CD4-positive, alpha-beta T cell treated with Interleukin-4 for 1 hour (primary cell): ENCODE results near the gene RNASET2.
"Not testable (repeated sequence)": the region's sequence is repeated elsewhere in the genome, so short reads cannot be mapped to it uniquely, and the experiment has no call there.

Experiments
- DNase-seq, 2 donors: peaks; one replicate each; pipeline ENCODE4 v3.0.0-alpha.2; 2020 to 2022

Gene RNASET2

DNA sequence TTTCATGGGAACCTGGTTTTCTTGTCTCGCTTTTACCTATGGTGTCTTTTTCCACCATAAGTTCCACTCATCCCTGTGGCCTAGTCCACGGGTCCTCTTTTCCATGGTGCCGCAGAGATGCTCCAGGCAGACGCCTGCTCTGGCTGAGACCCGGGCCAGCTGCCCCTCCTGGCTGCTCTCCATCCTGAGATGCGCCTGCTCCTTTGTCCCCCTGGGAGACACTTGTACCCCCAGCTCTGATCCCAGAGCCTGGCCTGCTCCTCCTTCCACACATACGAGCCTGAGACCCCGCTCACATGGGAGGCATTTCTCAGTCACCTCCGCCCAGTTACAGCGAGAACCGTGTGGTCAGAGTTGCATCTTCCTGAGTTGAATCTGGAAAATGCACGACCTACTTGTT, 29.6 kb downstream of the RNASET2 start:
- DNase-seq = no peak

DNA sequence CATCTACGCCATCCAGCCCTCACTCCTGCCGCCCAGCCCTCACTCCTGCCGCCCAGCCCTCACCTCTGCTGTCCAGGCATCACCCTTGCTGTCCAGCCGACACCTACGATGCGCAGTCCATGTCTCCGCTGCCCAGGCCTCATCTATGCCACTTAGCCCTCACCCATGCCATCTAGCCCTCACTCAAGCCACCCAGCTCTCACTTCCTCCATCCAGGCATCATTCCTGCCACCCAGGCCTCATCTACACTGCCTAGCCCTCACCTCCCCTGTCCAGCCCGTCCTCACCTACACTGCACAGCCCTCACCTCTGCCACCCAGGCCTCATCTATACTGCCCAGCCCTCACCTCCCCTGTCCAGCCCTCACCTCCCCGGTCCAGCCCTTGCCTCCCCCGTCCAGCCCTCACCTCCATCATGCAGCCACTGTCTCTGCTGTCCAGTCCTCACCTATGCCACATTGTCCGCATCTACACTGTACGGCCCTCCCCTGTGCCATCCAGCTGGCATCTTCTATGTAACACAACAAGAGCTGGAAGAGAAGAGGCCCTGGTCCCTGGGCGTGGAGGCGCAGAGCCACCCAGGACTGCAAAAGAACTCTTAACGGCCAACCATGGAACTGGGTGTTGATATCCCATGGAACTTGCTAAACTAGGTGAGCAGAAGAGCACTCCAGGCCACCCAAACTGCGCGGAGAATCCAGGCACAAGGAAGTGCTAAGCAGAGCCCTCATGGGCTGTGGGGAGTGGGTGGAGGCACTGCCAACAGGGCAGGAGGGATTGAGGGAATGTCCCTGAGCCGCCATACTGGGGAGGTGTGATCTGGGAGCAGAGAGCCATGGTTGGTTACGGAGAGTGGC, 31.0 kb downstream of the RNASET2 start:
- no peak for DNase-seq

DNA sequence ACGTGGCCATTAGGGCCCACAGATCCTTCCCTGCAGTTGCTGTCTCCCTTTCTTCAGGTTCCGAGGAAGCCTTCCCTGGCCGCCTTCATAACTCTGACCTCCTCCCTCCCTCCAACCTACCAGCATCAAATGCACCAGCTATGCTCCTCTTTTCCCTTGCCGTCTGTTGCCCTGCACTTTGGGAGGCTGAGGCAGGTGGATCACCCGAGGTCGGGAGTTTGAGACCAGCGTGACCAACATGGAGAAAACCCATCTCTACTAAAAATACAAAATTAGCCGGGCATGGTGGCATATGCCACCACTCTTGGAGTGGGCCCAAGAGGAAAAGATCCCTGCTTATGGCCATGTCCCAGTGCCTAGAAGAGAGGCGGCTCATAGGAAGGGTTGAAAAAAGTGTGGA, 31.8 kb downstream of the RNASET2 start:
- no peak for DNase-seq

DNA sequence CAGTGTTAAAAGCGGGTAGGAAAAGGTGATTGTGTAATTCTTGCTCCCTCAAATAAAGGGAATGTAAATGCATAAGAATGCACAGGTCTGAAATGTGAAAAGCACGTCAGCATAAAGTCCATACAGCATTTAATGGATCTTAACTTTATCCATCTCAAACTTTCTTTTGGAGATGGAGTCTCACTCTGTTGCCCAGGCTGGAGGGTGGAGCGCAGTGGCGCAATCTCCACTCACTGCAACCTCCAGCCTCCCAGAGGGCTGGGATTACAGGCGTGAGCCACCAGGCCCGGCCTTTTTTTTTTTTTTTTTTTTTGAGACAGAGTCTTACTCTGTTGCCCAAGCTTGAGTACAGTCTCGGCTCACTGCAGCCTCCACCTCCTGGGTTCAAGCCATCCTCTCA, 33.4 kb downstream of the RNASET2 start:
- no peak for DNase-seq

DNA sequence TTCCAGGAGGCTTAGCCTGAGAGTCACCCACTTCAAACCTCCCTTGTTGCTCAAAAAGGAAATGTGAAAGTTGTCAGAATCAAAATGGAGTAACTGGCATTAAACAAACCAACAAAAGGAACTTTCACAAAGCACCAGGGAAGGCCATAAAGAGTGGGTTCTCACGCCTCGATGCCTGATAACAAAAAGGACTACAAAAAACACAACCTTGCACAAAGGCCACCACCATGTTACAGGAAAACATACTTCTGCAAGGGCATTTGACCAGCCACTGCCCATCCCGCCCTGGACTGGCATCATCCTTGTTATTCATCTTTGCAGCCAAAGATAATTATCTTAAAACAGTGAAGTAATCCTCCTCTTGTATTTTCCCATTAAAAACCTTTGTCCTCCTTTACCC, 34.8 kb downstream of the RNASET2 start:
- DNase-seq = no peak

DNA sequence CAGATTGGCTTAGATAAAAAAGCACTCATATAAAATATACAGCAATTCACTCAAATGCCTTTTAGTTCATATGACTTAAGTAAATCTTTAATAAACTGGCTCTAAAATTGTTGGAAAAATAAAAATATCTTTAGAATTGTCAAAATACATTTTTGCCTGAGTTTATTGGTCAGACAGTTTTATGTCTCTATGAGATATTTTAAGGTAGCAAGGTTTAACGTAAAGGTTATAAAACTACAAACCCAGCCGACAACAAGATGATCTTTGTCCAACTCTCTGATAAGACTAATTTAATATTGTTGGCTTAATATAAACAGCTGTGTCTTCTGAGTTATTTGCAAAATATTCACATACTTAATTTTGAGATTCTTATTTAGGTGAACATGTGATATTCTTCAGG, 39.5 kb downstream of the RNASET2 start:
- no peak for DNase-seq

DNA sequence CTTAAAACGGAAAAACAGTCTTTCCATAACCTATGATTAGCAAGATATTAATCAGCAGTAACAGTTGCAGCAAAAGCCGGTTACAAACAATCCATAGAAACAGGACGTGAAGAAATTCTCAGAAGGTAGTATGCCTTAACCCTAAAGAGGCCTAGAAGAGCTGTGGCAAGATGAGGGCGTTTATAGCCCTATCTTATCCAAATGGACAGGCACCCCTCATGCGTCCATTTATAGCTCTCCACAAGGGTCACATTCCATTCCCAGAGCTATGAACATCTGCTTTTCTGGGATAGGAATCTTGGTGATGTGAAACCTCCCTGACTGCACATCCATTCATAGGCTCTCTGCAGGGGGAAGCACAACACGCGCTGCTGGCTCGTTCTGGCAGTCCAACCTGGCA, 40.9 kb downstream of the RNASET2 start:
- DNase-seq = not testable (repeated sequence)

DNA sequence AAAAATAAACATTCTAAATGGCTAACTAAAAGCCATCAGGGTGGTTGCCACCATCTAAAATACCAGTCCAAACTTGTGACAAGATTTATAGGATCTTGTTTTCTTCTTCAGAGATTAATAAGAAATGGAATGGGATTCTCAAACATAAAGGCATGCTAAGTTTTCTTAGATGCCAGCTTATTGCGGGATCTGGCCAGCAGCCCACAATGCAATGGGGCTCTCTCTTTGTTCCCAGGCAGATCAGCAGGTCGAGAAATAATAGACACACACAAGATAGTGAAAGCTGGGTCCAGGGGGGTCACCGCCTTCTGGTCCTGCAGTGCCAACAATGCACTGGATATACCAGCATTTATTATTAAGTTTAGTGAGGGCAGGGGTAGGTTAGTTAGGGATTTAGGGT, 41.4 kb downstream of the RNASET2 start:
- not testable (repeated sequence) for DNase-seq

DNA sequence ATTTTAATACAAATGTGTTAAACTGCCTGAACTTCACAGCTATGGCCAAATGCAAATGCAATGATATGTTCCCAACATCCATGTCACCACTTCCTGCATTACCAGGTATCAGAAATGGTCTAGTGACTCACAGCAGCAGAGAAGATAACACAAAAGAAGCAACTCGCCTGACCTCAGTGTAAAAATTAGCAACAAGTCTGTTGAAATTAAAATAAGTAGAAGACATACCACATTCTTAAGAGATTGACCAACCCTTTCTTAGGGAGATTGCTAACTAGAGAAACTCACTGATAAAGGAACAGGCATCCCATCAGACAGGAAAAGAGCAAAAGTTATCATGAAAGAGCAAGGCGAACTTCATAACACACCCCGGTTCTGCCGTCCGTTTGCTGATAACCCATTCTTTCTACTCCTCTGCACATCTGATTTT, 45.1 kb downstream of the RNASET2 start:
- DNase-seq = no peak

DNA sequence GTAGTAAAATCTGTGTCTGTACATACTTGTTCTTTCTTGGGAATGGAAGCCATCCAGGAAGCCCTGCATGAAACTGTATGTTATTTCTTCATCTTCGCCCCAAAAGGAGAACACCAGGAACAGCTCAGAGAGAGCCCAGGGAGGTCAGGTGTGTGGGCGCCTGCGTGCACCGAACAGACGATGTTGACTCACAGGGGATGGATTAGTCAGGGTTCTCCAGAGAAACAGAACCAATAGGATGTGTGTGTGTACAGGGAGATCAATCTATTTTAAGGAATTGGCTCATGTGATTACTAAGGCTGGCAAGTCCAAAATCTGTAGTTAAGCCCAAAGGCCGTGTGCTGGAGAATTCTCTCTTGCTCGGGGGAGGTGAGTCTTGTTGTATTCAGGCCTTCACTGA, 45.7 kb downstream of the RNASET2 start:
- DNase-seq = no peak

DNA sequence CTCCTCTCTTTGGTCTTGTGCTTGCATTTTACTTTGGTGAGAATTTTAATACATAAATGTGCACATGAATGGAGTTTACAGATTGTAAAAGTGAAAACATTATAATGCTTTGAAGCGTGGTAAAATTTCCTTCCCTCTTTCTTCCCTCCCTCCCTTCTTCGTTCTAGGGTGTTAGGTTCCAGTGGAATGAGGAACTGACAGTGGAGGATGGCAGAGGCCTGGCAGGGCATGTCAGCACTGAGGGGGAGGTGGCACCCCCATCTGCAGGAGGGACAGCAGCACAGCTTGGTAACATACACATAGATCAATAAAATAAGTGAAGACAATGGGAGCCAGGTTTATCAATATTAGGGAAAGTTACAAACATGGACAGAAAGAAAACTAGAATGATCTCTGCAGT, 47.5 kb downstream of the RNASET2 start:
- DNase-seq = no peak

DNA sequence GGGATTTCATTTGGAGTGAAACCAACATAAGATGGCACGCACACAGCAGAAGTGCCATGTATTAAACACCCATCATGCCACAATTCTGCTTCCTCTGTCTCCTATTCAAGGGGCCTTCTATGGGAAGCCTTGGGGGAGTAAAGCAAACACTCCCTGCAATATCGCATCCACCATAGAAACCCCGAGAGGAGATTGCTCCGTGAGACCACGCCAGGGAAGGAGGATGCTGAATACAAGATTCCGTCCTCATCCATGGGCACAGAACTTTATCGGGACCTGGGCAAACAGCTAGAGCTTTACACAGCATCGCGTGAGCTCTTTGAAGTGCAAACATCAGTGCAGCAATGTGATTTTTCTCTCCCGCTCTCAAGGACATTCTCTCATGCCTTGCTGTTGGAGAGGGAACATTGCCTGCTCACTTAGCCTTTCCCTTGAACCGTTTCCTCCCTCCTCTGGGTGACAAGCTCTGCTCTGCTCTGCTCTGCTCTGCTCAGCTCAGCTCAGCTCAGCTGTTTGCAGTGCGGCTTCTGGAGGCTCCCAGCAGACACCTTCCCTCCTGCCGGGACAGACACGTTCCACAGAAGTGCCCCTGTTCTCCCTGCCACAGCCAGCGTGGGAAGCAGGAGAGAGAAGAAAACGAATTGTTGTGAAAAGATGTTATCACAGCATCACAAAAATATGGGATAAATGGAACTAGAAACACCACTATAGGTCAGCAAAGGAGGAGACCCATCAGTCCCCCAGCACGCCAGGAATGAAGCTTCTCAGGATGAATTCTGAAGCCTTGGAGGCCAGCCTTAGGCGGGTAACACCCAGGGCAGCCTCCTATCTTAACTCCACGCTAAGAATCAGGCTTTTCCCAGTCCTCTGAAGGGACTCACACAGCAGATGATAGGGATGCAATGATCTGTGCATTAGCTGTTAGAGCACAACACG, 48.2 kb downstream of the RNASET2 start:
- no peak for DNase-seq

DNA sequence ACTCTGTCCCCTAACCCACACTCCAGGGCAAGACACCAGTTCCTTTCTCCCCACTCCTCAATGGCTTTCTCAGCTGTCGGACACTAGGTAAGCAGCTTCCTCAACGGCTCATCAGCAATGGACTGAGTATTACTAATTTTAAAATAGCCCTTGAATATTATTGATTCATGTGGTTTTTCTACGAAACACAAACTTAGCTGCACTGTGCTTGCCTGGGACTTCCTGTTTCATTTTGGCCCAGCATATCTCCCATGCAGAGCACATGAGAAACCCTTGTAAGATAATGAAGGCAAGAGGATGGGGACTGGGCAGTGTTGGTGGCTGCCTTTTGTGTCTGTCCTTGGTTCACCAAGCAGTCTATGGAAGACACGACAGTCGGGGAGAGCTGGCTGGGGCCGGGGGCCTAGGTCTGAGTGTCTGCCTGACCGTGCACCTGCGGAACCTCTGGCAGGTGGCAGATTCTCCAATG, 48.9 kb downstream of the RNASET2 start:
- DNase-seq = peak in 1 of 2 donors; percentile 32

DNA sequence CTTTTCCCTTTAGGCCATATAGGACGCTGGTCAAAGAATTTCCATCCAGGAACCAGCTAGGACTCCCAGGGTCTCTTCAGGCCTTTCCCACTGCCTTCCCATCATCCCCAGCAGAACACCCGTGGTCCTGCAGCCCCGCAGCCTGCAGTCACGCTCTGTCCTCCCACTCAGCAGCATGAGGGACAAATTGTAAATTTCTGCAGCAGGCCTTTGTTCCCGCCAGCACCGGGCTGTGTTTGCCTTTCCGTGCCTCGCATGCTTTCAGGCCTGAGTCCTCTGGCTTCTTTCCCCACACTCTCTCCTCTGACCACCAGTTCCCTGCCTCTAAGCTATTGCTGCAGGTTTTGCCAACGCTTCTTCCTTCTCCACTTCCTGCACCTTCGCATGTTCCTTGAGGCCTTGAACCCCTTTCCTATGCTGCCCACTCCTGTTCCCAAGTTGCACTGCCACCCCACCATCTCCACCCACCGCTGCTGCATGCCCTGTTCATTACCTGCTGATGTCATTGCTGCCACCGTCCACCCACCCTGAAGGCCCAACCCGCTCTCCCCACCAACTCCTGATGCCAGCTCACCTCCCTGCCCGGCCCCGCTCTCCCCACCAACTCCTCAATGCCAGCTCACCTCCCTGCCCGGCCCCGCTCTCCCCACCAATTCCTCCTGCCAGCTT, 49.8 kb downstream of the RNASET2 start:
- no peak for DNase-seq

DNA sequence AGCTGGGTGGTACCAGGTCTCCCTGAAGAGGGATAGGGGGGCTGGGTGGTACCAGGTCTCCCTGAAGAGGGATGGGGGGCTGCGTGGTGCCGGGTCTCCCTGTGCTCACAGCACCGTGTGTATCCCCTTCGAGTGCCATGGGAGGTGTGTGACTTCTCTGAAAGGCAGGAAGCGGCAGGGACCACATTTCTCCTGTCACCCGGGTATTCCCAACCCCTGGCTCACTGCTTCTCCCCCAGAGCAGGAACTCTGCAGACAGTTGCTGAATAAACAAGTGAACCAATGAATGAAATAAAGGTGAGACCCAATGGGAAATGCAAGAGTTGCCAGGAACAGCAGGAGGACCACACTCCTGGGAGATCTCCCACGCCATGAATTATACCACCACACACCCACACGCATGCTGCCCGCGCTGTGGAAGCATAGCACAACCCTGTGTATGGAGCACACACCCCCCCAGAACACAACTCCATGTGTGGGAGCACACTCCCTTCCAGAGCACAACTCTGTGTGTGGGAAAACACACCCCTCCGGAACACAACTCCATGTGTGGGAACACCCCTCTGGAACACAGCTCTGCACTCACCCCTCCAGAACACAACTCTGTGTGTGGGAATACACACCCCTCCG, 50.7 kb downstream of the RNASET2 start:
- DNase-seq = no peak

DNA sequence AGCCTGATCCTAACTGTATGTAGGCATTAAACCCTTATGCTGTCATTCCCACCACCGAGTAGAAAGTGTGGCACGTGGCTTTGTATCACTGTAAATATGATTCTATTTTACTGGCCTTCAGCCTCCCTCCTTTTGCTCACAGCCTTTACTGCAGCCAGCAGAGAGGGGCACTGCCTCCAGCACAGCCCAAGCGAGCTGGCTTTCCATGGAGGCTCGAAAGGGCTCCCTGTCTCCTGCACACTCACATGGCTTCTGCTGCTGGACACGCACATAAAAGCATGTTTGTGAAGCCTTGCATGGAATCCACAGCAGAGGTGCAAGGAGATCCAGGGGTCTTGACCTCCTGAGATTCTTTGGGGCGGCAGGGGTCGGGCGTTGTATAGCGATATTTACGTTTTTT, 51.3 kb downstream of the RNASET2 start:
- no peak for DNase-seq

DNA sequence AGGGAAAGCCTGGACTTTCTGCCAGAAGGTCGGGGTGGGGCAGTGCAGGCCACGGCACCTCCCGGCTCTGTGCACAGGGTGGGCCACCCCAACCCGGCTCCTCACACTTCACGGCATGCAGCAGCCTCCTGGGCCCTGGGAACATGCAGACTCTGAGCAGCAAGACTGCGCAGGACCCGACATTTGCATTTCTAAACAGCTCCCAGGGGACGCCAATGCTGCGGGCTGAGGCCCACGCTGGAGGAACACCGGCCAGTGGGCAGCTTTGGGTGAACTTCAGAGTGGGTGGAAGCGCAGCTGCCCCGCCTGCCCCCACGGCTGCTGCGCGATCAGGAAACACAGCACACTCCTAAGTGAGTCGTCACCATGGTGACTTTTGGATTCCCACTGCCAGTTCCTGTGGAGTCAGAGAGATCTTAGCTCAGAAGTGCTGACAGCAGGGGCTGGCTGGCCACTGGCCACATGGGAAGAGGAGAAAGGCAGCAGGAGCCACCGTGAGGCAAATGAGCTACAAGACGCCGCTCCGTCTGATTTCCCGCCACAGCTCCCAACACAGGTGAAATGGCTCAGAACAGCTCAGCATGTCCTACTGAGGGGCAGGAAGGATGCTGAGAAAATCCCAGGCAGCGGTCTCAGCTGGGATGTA, 52.1 kb downstream of the RNASET2 start:
- DNase-seq = no peak

DNA sequence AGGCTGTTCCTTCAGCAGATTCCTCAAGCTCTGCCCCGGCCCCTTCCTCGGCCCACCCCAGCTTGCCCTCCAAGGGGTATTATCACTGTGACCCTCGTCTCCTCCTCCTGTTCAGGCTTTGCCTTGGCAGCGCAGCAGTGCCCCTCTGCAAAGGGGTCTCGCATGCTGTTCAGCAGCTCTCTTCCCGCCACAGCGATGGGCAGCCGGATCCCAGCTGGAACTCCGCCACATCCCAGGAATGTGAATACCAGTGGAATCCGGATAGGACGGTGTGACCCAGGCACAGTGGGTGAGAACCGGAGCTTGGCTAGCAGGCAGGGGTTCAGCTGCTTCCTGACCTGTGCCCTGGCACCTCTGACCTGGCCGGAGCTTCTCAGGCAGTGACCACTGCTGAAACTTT, 52.9 kb downstream of the RNASET2 start:
- no peak for DNase-seq

DNA sequence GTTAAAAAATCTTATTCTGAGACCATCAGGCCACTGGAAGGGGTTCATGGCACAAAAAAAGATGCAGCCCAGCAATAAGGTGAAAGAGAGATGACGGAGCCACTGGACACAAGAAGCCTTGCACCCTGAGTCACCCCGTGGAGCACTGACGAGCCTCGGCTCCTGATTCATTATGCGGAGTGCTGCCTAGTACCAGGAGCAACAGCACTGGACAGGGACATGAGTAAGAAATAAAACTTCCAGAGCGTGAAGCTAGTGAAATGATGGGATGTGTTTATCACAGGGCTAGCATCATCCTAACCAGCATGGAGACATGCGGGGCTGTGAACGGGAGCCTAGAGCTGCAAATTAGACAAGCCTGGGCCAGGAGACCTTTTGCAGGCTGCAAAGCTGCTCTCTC, 53.3 kb downstream of the RNASET2 start:
- DNase-seq = no peak

DNA sequence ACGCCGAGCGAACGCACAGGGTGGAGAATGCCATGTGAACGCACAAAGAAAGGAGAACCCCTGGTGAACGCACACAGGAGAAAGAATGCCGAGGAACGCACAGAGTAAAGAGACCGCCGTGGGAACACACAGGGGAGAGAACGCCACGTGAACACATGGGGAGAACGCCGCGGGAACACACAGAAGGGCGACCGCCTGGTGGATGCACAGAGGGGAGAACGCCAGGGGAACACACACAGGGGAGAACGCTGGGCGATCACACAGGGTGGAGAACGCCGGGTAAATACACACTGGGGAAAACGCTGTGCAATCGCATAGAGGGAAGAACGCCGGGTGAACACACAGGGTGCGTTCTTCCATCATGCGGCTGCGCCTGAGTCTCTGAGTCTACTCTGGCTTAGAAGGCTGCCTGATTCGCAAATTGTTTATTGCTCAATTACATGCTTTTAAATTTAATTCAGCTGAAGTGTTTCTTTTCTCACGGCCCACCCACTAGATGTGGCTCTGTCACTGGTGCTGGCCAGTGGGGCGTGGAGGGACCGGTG, 54.1 kb downstream of the RNASET2 start:
- DNase-seq = no peak

DNA sequence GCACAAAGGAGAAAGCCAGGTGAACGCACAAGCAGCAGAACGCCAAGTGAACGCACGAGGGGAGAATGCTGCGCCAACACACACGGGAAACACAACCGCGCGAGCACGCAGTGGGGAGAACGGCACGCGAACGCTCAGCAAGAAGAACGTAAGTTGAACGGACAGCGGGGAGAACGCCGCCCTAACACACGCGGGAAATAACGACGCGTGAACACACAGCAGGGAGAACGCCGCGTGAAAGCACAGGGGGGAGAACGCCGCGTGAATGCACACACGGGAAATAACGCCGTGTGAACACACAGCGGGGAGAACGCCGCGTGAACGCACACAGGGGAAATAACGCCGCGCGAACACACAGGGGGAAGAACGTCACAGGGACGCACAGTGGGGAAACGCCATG, 54.7 kb downstream of the RNASET2 start:
- no peak for DNase-seq
